ENCODE measurements around the gene THAP12. TPM values are rescaled to one million over a fixed set of nuclear protein-coding genes. Genes with fewer than 3 reads are reported as not detected.
"Not testable (repeated sequence)": the region's sequence is repeated elsewhere in the genome, so short reads cannot be mapped to it uniquely, and the experiment has no call there.

Gene THAP12
- total RNA-seq, 1 donor from 2014 or later = 34.3 TPM

- peaks cover 15% of the 10 kb centered on the region for H3K27me3 ChIP-seq (ENCODE audit: low read depth)
- ATAC-seq (no peak), DNase-seq (peak; percentile 4)
- peak overlapping the region; percentile 37 for H3K4me3 ChIP-seq
- H3K27ac ChIP-seq = no peak overlapping the region
- no peaks in the 10 kb centered on the region for H3K4me1 ChIP-seq
- TF ChIP-seq CTCF (IDR thresholded peaks at IDR 0.05) = no peak
- intact Hi-C loops (cut with DNase I) = no loop called here
- no peaks in the 10 kb centered on the region for H3K9me3 ChIP-seq
- no peaks in the 10 kb centered on the region for H3K36me3 ChIP-seq
These were observed 58.4 kb downstream of the THAP12 start for GRCh38 chr11:76322540-76322939.

- peak; percentile 43 for DNase-seq
- H3K27ac ChIP-seq = no peak overlapping the region
These were observed 59.0 kb downstream of the THAP12 start for GRCh38 chr11:76321820-76322524.

GRCh38 chr11:76321340-76321739, 59.6 kb downstream of the THAP12 start:
- H3K4me3 ChIP-seq = peak overlapping the region; percentile 37
- H3K4me1 ChIP-seq = no peaks in the 10 kb centered on the region
- peaks cover 15% of the 10 kb centered on the region for H3K27me3 ChIP-seq (ENCODE audit: low read depth)
- TF ChIP-seq CTCF (IDR thresholded peaks at IDR 0.05) = no peak
- ATAC-seq (no peak), DNase-seq (peak; percentile 28)
- no peaks in the 10 kb centered on the region for H3K9me3 ChIP-seq
- no peak overlapping the region for H3K27ac ChIP-seq
- intact Hi-C loops (cut with DNase I) = no loop called here
- no peaks in the 10 kb centered on the region for H3K36me3 ChIP-seq

More at GRCh38 chr11:76321820-76322524, 59.0 kb downstream of the THAP12 start:
- ATAC-seq = peak in 1 of 2 donors; percentile 43
- Histone ChIP-seq H3K4me3 (peak overlapping the region; percentile 37), H3K4me1 (no peaks in the 10 kb centered on the region), H3K36me3 (no peaks in the 10 kb centered on the region), H3K27me3 (ENCODE audit: low read depth) (peaks cover 15% of the 10 kb centered on the region), H3K9me3 (no peaks in the 10 kb centered on the region)
- intact Hi-C loops (cut with DNase I) = no loop called here
- no peak for TF ChIP-seq CTCF (IDR thresholded peaks at IDR 0.05)

- H3K9me3 ChIP-seq = no peaks in the 10 kb centered on the region
- intact Hi-C loops (cut with DNase I) = no loop called here
- DNase-seq (no peak), ATAC-seq (no peak)
- H3K4me1 ChIP-seq = no peaks in the 10 kb centered on the region
- no peak overlapping the region for H3K4me3 ChIP-seq
- peaks cover 15% of the 10 kb centered on the region for H3K27me3 ChIP-seq (ENCODE audit: low read depth)
- H3K36me3 ChIP-seq = no peaks in the 10 kb centered on the region
- H3K27ac ChIP-seq = no peak overlapping the region
- no peak for TF ChIP-seq CTCF (IDR thresholded peaks at IDR 0.05)
These were observed 60.0 kb downstream of the THAP12 start for GRCh38 chr11:76320929-76321328.

- not testable (repeated sequence) for ATAC-seq
- intact Hi-C loops (cut with DNase I) = loop anchor here (10.0 kb wide), 1 partner anchor 105 kb away; no protein-coding TSS in a partner anchor
These were observed 61.1 kb downstream of the THAP12 start for GRCh38 chr11:76319798-76320197.

GRCh38 chr11:76318744-76319384, 62.1 kb downstream of the THAP12 start:
- H3K27ac ChIP-seq = no peak overlapping the region
- no peak overlapping the region for H3K4me3 ChIP-seq
- H3K27me3 ChIP-seq (ENCODE audit: low read depth) = peaks cover 15% of the 10 kb centered on the region
- ATAC-seq = peak; percentile 90 to 92
- no peaks in the 10 kb centered on the region for H3K9me3 ChIP-seq
- no peaks in the 10 kb centered on the region for H3K4me1 ChIP-seq
- peak; percentile 88 for DNase-seq
- peak; percentile 94 for TF ChIP-seq CTCF (IDR thresholded peaks at IDR 0.05)
- intact Hi-C loops (cut with DNase I) = loop anchor here (10.0 kb wide), 1 partner anchor 104 kb away; no protein-coding TSS in a partner anchor
- H3K36me3 ChIP-seq = no peaks in the 10 kb centered on the region

More at GRCh38 chr11:76319798-76320197, 61.1 kb downstream of the THAP12 start:
- H3K9me3 ChIP-seq, H3K36me3 ChIP-seq, H3K4me1 ChIP-seq, H3K27ac ChIP-seq, H3K4me3 ChIP-seq: not testable (repeated sequence)
- DNase-seq = peak; percentile 1
- peaks cover 15% of the 10 kb centered on the region for H3K27me3 ChIP-seq (ENCODE audit: low read depth)
